A673 (cell line): ENCODE measurements around the gene SURF1. TPM values are rescaled to one million over a fixed set of nuclear protein-coding genes. Genes with fewer than 3 reads are reported as not detected.
"Not testable (repeated sequence)": the region's sequence is repeated elsewhere in the genome, so short reads cannot be mapped to it uniquely, and the experiment has no call there.

Experiments used
- BruUV-seq: library from RNA; stranded (reverse); fragments of 400-500 nt; replicated peaks from 2 replicates; lab custom pipeline; 2021; lab: Mats Ljungman, UMichigan
- CTCF ChIA-PET: fragments of 300-600 bp; sonication (Branson Sonifier 250); formaldehyde crosslinking; loops from one replicate; lab custom pipeline; 2022; ENCODE audit warnings: antibody characterized with exemption; lab: Charles Lee
- POLR2A ChIA-PET: fragments of 300-600 bp; sonication (Branson Sonifier 250); formaldehyde crosslinking; loops from one replicate; lab custom pipeline; 2022; ENCODE audit warnings: antibody characterized with exemption; ENCODE audit not compliant: low non-redundant PET; lab: Charles Lee
- DNase-seq: peaks from one replicate; pipeline ENCODE4 v3.0.0-alpha.2; 2015; ENCODE audit warnings: low spot score
- H3K27ac ChIP-seq: fragments of 200-600 bp; sonication (generic); 2 replicates; pipeline ENCODE4 v1.5.1; 2016; ENCODE audit warnings: mixed run types, low read depth, mild to moderate bottlenecking, mixed read lengths, antibody characterized with exemption, low read length; ENCODE audit not compliant: poor library complexity, severe bottlenecking
- H3K27me3 ChIP-seq: fragments of 200-600 bp; sonication (generic); replicated peaks from 2 replicates; pipeline ENCODE4 v1.6.1; 2017; ENCODE audit warnings: mixed run types, low read depth, mild to moderate bottlenecking, mixed read lengths, antibody characterized with exemption, low read length; ENCODE audit not compliant: insufficient read depth, poor library complexity
- H3K36me3 ChIP-seq: fragments of 200-600 bp; sonication (generic); 2 replicates; pipeline ENCODE4 v1.6.1; 2016; ENCODE audit warnings: mixed run types, mild to moderate bottlenecking, mixed read lengths, antibody characterized with exemption, low read length; ENCODE audit not compliant: insufficient read depth, poor library complexity, severe bottlenecking
- H3K4me1 ChIP-seq: fragments of 200-600 bp; sonication (generic); 2 replicates; pipeline ENCODE4 v1.6.1; 2017; ENCODE audit warnings: mixed run types, mild to moderate bottlenecking, mixed read lengths, antibody characterized with exemption, low read length; ENCODE audit not compliant: insufficient read depth, poor library complexity, severe bottlenecking
- H3K4me3 ChIP-seq: fragments of 200-600 bp; sonication (generic); 2 replicates; pipeline ENCODE4 v1.5.1; 2016; ENCODE audit warnings: low read depth, mixed run types, mild to moderate bottlenecking, mixed read lengths, low read length; ENCODE audit not compliant: poor library complexity, severe bottlenecking
- H3K9me3 ChIP-seq: fragments of 200-600 bp; sonication (generic); 2 replicates; pipeline ENCODE4 v1.6.1; 2016; ENCODE audit warnings: mixed run types, low read depth, mild to moderate bottlenecking, mixed read lengths, antibody characterized with exemption, low read length; ENCODE audit not compliant: poor library complexity, severe bottlenecking
- EZH2 ChIP-seq: fragments of 200-600 bp; sonication (generic); IDR thresholded peaks from 2 replicates; pipeline ENCODE4 v1.6.1; 2017; ENCODE audit warnings: borderline replicate concordance, low read depth, mild to moderate bottlenecking, mixed read lengths, antibody characterized with exemption, low read length; ENCODE audit not compliant: poor library complexity, severe bottlenecking
- intact Hi-C: fragments of 100-400 bp; cut with micrococcal nuclease; formaldehyde crosslinking; loops from one replicate; pipeline ENCODE4 v1.10.0; 2022; ENCODE audit not compliant: unreplicated experiment
- total RNA-seq: library from RNA; stranded (reverse); gene quantifications from 2 replicates; pipeline ENCODE4 v1.2.3, GENCODE V29; 2021
- TF ChIP-seq, protein P1 (sequence below): fragments of 300-800, 200-600 bp; sonication (generic); conservative IDR thresholded peaks from 2 replicates; pipeline ENCODE4 v1.5.1; 2017; ENCODE audit warnings: low read depth, mild to moderate bottlenecking, antibody characterized with exemption, low read length, moderate library complexity, mixed read lengths

Gene SURF1
- total RNA-seq, 1 experiment from 2014 or later: 41.6 TPM

DNA sequence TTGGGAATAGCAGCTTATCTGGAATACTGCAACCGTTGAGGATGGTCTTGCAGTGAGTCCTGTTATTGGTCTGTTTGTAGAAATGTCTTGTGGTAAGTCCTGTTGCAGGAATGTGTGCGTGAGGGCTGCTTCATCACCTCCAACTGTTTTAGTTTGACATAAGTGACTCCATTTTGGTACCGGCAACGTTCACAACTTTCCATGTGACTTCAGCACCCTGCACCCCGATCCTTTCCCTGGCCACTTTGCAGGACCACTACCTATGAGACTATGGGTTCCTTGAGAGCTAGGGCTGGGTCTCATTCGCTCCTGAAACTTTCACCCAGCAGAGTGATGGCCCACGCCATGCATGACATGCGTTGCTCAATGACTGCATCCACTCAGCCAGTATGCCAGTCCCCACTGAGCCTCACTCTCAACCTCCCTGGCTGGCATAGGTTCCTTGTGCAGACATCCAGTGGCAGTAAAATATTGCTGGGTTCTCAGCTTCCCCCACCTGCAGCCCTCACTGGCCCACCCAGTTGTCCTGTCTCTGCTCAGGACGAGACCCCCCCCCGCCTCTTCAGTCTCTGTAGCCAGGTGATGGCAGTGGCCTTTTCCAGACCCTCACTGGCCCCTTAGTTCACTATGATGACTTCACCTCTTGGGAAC, 28.3 kb downstream of the SURF1 start:
- Histone ChIP-seq H3K4me1 (no peaks in the 10 kb centered on the region), H3K27me3 (no peaks in the 10 kb centered on the region), H3K36me3 (peaks cover 28% of the 10 kb centered on the region), H3K27ac (no peak overlapping the region), H3K9me3 (no peaks in the 10 kb centered on the region), H3K4me3 (no peak overlapping the region)
- no TSS peak for BruUV-seq
- no peak for TF ChIP-seq EZH2
- TF ChIP-seq, protein P1, sequence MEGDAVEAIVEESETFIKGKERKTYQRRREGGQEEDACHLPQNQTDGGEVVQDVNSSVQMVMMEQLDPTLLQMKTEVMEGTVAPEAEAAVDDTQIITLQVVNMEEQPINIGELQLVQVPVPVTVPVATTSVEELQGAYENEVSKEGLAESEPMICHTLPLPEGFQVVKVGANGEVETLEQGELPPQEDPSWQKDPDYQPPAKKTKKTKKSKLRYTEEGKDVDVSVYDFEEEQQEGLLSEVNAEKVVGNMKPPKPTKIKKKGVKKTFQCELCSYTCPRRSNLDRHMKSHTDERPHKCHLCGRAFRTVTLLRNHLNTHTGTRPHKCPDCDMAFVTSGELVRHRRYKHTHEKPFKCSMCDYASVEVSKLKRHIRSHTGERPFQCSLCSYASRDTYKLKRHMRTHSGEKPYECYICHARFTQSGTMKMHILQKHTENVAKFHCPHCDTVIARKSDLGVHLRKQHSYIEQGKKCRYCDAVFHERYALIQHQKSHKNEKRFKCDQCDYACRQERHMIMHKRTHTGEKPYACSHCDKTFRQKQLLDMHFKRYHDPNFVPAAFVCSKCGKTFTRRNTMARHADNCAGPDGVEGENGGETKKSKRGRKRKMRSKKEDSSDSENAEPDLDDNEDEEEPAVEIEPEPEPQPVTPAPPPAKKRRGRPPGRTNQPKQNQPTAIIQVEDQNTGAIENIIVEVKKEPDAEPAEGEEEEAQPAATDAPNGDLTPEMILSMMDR: no peak
- CTCF ChIA-PET: interaction anchor here (0.5 kb wide), 1 partner anchor 52 kb away, joined by 5 read pairs; no protein-coding TSS in a partner anchor
- DNase-seq: no peak
- POLR2A ChIA-PET: no interaction called here
- intact Hi-C loops: loop anchor here (2.0 kb wide), 1 partner anchor 141 kb away; no protein-coding TSS in a partner anchor

DNA sequence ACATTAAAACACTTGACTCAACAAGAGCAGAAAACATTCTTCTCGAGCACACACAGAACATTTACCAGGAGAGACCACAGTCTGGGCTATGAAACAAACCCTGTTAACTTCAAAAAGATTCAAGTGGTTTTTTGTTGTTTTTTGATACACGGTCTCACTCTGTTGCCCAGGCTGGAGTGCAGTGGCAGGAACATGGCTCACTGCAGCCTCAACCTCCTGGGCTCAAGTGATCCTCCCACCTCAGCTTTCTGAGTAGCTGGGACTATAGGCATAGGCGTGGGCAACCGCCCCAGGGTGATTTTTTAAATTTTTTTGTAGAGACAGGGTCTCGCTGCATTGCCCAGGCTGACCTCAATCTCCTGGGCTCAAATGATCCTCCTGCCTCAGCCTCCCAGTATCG, 29.3 kb downstream of the SURF1 start:
- intact Hi-C loops, BruUV-seq, POLR2A ChIA-PET, CTCF ChIA-PET, H3K27me3 ChIP-seq, H3K9me3 ChIP-seq, DNase-seq, H3K27ac ChIP-seq, H3K4me1 ChIP-seq, H3K4me3 ChIP-seq: not testable (repeated sequence)
- peaks cover 19% of the 10 kb centered on the region for H3K36me3 ChIP-seq

DNA sequence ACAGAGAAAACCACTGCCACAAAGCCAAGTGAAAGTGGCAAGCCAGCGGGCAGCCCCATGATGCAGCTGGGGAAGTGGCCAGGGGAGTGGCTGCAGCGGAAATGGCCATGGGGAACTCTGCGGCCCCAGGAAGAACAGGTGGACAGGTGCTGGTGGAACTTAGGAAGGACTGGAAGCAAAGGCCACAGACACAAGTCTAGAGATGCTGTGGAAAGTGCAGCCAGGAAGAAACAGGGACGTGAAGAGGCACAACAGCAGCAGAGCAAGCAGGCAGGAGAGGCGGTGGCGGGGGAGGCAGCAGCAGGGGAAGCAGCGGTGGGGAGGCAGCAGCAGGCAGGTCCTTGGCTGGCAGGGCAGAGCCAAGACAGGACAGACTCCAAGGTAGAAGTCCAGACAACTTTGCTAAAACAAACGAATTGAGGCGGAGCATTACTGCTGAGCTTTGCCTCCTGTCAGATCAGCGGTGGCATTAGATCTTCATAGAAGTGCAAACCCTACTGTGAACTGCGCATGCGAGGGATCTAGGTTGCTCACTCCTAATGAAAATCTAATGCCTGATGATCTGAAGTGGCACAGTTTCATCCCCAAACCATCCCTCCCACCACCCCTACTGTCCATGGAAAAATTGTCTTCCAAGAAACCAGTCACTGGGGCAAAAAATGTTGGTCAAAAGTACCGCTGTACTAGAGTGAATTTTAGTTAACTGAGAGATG, 32.1 kb downstream of the SURF1 start:
- H3K4me1 ChIP-seq: no peaks in the 10 kb centered on the region
- H3K36me3 ChIP-seq: no peaks in the 10 kb centered on the region
- ChIA-PET CTCF (no interaction called here), POLR2A (no interaction called here)
- BruUV-seq: no TSS peak
- no peak overlapping the region for H3K27ac ChIP-seq
- DNase-seq: no peak
- no peak overlapping the region for H3K4me3 ChIP-seq
- no peaks in the 10 kb centered on the region for H3K9me3 ChIP-seq
- TF ChIP-seq, protein P1: no peak
- TF ChIP-seq EZH2: no peak
- H3K27me3 ChIP-seq: no peaks in the 10 kb centered on the region
- intact Hi-C loops: no loop called here
